Measurements from ENCODE around the gene PTPN1. TPM values are rescaled to one million over a fixed set of nuclear protein-coding genes. Genes with fewer than 3 reads are reported as not detected.
"Not testable (repeated sequence)": the region's sequence is repeated elsewhere in the genome, so short reads cannot be mapped to it uniquely, and the experiment has no call there.

Gene PTPN1
- total RNA-seq, 1 donor from 2014 or later = 47.5 TPM

- Mint-ChIP-seq H3K27me3 (ENCODE audit: unreplicated experiment) (peaks cover 5% of the 10 kb centered on the region), H3K36me3 (ENCODE audit: unreplicated experiment) (no peaks in the 10 kb centered on the region), H3K27ac (ENCODE audit: unreplicated experiment) (no peak overlapping the region), H3K4me3 (ENCODE audit: unreplicated experiment) (no peak overlapping the region), H3K4me1 (ENCODE audit: low read depth, unreplicated experiment) (peaks cover 5% of the 10 kb centered on the region), H3K9me3 (ENCODE audit: unreplicated experiment) (no peaks in the 10 kb centered on the region)
- no peak for TF ChIP-seq CTCF (IDR thresholded peaks at IDR 0.05; ENCODE audit: partially characterized antibody, unreplicated experiment)
- DNase-seq = no peak
These were observed 25.0 kb downstream of the PTPN1 start for GRCh38 chr20:50535162-50535561.

GRCh38 chr20:50536333-50536732, 26.1 kb downstream of the PTPN1 start:
- Mint-ChIP-seq H3K4me1 (ENCODE audit: low read depth, unreplicated experiment) (peaks cover 5% of the 10 kb centered on the region), H3K27ac (ENCODE audit: unreplicated experiment) (no peak overlapping the region), H3K27me3 (ENCODE audit: unreplicated experiment) (peaks cover 5% of the 10 kb centered on the region), H3K9me3 (ENCODE audit: unreplicated experiment) (no peaks in the 10 kb centered on the region), H3K4me3 (ENCODE audit: unreplicated experiment) (no peak overlapping the region), H3K36me3 (ENCODE audit: unreplicated experiment) (no peaks in the 10 kb centered on the region)
- no peak for TF ChIP-seq CTCF (IDR thresholded peaks at IDR 0.05; ENCODE audit: partially characterized antibody, unreplicated experiment)
- DNase-seq = no peak

GRCh38 chr20:50537546-50538201, 27.5 kb downstream of the PTPN1 start:
- no peak for DNase-seq
- peaks cover 2% of the 10 kb centered on the region for H3K9me3 Mint-ChIP-seq (ENCODE audit: unreplicated experiment)
- no peak for TF ChIP-seq CTCF (IDR thresholded peaks at IDR 0.05; ENCODE audit: partially characterized antibody, unreplicated experiment)
- H3K4me1 Mint-ChIP-seq (ENCODE audit: low read depth, unreplicated experiment) = peaks cover 5% of the 10 kb centered on the region
- H3K27me3 Mint-ChIP-seq (ENCODE audit: unreplicated experiment) = no peaks in the 10 kb centered on the region
- H3K4me3 Mint-ChIP-seq (ENCODE audit: unreplicated experiment) = no peak overlapping the region
- H3K36me3 Mint-ChIP-seq (ENCODE audit: unreplicated experiment) = no peaks in the 10 kb centered on the region
- H3K27ac Mint-ChIP-seq (ENCODE audit: unreplicated experiment) = no peak overlapping the region

GRCh38 chr20:50538276-50538675, 28.1 kb downstream of the PTPN1 start:
- H3K4me3 Mint-ChIP-seq (ENCODE audit: unreplicated experiment) = no peak overlapping the region
- no peak for DNase-seq
- H3K27ac Mint-ChIP-seq (ENCODE audit: unreplicated experiment) = no peak overlapping the region
- TF ChIP-seq CTCF (IDR thresholded peaks at IDR 0.05; ENCODE audit: partially characterized antibody, unreplicated experiment) = no peak
- peaks cover 5% of the 10 kb centered on the region for H3K4me1 Mint-ChIP-seq (ENCODE audit: low read depth, unreplicated experiment)
- no peaks in the 10 kb centered on the region for H3K27me3 Mint-ChIP-seq (ENCODE audit: unreplicated experiment)
- peaks cover 2% of the 10 kb centered on the region for H3K9me3 Mint-ChIP-seq (ENCODE audit: unreplicated experiment)
- no peaks in the 10 kb centered on the region for H3K36me3 Mint-ChIP-seq (ENCODE audit: unreplicated experiment)

- H3K27me3 Mint-ChIP-seq (ENCODE audit: unreplicated experiment); H3K9me3 Mint-ChIP-seq (ENCODE audit: unreplicated experiment); H3K36me3 Mint-ChIP-seq (ENCODE audit: unreplicated experiment): not testable (repeated sequence)
These were observed 29.6 kb downstream of the PTPN1 start for GRCh38 chr20:50539798-50540197.

More at GRCh38 chr20:50539798-50540197, 29.6 kb downstream of the PTPN1 start:
- not testable (repeated sequence) for H3K27ac Mint-ChIP-seq (ENCODE audit: unreplicated experiment); H3K4me3 Mint-ChIP-seq (ENCODE audit: unreplicated experiment); H3K4me1 Mint-ChIP-seq (ENCODE audit: low read depth, unreplicated experiment); DNase-seq
